Measurements from ENCODE around the gene JTB.

DNA sequence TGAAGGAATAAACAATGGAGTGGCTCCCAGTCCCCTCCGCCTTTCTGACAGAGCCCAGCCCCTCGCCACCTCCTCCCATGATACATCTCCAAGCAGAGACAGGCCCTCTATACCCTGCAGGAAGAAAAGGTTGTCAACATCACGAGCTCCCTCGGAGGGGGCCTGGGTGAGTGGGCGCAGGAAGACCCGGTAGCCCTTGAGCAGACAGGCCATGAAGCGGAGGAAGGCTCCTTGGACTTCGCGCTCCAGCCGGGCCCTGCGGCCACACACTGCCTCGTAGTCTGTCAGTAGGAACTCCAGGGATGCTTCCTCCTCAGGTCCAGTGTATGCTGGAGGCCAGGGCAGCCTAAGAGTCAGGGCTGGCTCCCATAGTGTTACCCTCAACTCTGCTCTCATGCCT, 38.0 kb downstream of the JTB start:
- TF ChIP-seq, protein P1, sequence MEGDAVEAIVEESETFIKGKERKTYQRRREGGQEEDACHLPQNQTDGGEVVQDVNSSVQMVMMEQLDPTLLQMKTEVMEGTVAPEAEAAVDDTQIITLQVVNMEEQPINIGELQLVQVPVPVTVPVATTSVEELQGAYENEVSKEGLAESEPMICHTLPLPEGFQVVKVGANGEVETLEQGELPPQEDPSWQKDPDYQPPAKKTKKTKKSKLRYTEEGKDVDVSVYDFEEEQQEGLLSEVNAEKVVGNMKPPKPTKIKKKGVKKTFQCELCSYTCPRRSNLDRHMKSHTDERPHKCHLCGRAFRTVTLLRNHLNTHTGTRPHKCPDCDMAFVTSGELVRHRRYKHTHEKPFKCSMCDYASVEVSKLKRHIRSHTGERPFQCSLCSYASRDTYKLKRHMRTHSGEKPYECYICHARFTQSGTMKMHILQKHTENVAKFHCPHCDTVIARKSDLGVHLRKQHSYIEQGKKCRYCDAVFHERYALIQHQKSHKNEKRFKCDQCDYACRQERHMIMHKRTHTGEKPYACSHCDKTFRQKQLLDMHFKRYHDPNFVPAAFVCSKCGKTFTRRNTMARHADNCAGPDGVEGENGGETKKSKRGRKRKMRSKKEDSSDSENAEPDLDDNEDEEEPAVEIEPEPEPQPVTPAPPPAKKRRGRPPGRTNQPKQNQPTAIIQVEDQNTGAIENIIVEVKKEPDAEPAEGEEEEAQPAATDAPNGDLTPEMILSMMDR (IDR thresholded peaks at IDR 0.05) = no peak
- no peak for TF ChIP-seq POLR2A (IDR thresholded peaks at IDR 0.05)
